ENCODE measurements around the gene FSD2.

DNA sequence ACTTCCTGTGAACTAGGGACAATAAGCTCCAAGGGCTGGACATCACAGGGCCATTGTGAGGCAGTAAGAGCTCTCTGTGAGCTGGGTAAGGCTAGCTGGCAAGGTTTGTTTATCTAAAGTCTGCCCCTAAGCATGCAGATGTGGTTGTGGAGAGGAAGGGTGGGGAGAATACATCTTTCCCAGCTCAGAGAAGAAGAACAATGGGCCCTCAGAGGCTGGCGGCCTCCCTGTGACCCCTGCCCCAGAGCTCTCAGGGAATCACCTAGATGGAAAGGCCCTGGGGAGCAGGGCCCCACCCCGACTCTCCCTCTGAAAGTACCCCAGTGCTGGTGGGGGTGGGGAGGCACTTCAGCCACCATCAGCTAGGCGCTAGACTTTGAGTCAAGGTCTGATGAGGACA is 91.9 kb downstream of the FSD2 start:
- no peak for TF ChIP-seq EZH2 (IDR thresholded peaks at IDR 0.05; ENCODE audit: borderline replicate concordance, insufficient read depth, low read depth, low read length, poor library complexity, severe bottlenecking)
- TF ChIP-seq, protein P1, sequence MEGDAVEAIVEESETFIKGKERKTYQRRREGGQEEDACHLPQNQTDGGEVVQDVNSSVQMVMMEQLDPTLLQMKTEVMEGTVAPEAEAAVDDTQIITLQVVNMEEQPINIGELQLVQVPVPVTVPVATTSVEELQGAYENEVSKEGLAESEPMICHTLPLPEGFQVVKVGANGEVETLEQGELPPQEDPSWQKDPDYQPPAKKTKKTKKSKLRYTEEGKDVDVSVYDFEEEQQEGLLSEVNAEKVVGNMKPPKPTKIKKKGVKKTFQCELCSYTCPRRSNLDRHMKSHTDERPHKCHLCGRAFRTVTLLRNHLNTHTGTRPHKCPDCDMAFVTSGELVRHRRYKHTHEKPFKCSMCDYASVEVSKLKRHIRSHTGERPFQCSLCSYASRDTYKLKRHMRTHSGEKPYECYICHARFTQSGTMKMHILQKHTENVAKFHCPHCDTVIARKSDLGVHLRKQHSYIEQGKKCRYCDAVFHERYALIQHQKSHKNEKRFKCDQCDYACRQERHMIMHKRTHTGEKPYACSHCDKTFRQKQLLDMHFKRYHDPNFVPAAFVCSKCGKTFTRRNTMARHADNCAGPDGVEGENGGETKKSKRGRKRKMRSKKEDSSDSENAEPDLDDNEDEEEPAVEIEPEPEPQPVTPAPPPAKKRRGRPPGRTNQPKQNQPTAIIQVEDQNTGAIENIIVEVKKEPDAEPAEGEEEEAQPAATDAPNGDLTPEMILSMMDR (IDR thresholded peaks at IDR 0.05): no peak

Data from B cell (primary cell).